Sciatic nerve (tissue), 2 donors: ENCODE results near the gene FGFRL1. TPM values are rescaled to one million over a fixed set of nuclear protein-coding genes. Genes with fewer than 3 reads are reported as not detected.
"Not testable (repeated sequence)": the region's sequence is repeated elsewhere in the genome, so short reads cannot be mapped to it uniquely, and the experiment has no call there.

Experiments
- ATAC-seq: fragments of 200-7000 bp; cut with Tn5 transposase; one replicate; pipeline ENCODE4 v1.9.1; 2020; ENCODE audit warnings: mild to moderate bottlenecking, moderate library complexity
- DNase-seq: peaks from one replicate; pipeline ENCODE4 v3.0.0-alpha.2; 2020; ENCODE audit warnings: low spot score
- intact Hi-C: fragments of 100-400 bp; cut with DNase I; formaldehyde crosslinking; loops from one replicate; pipeline ENCODE4 v1.14.2; 2022
- total RNA-seq: library from RNA; stranded (reverse); fragmentation: NEBNext Ultra II Directional; extraction: Animal tissue kit (Norgen Biotek cat#: 25700); gene quantifications from one replicate; pipeline ENCODE4 v1.2.1, GENCODE V29; 2021
- donor health status: DM: no; HTN: no; CAD: no.
- donor health status: DM: no; HTN: no; CAD: no.

FGFRL1 gene
- total RNA-seq, 1 donor from 2014 or later: 16.6 TPM

GRCh38 chr4:971666-972500 is 39.5 kb upstream of the FGFRL1 start:
- DNase-seq (no peak), ATAC-seq (no peak)
- intact Hi-C loops: no loop called here

- ATAC-seq: peak; percentile 7
- DNase-seq: no peak
- intact Hi-C loops: no loop called here
Observed at GRCh38 chr4:972651-973424, 38.6 kb upstream of the FGFRL1 start.

- DNase-seq (peak; percentile 93), ATAC-seq (peak; percentile 98)
- intact Hi-C loops: no loop called here
Observed at GRCh38 chr4:973431-974397, 37.7 kb upstream of the FGFRL1 start, which contains the start of gene DGKQ. Gene DGKQ (minus strand): TSS chr4:973569. CDS start chr4:973482, 87 bp downstream.

DNA sequence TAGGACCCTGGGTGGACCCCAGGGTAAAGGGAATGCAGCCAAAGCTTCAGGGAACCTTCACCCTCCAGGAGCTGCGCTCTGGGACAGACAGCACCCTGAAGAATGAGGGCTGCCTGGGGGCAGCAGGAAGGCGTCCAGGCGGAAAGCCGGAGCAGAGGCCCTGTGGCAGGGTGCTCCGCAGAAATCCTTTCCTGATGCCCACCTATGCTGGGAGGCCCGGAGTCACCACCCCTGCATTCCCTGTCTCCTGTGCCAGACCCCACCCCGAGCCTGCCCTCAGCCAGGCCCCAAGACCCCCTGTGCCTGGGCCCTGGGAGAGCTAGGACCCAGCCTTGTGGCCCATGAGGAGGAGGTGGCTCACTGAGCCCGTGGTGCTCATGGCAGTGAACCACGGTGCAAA is 36.8 kb upstream of the FGFRL1 start:
- ATAC-seq (no peak), DNase-seq (no peak)
- intact Hi-C loops: no loop called here

GRCh38 chr4:976016-976415 is 35.4 kb upstream of the FGFRL1 start:
- ATAC-seq, intact Hi-C loops, DNase-seq: not testable (repeated sequence)

GRCh38 chr4:978957-979701 is 32.3 kb upstream of the FGFRL1 start:
- ATAC-seq (no peak), DNase-seq (no peak)
- intact Hi-C loops: no loop called here

DNA sequence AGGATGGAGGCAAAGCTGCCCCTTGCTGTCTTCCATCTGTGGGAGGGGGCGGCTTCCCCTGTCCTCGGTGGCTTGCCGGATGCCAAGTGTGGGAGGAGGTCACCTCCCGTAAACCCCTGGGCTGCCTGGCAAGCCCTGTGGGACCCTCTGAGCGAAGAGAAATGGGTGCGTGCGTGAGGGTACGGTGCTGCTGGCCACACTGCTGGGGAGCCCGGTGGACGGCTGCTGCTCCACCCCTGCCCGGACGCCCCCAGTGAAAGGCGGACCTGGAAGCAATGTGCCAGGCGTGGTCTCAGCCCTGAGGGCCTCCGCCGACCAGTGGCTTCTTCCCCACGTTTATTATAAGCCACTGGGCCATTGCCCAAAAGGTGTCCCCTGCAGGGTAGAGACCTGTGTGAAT is 29.1 kb upstream of the FGFRL1 start:
- no peak for DNase-seq
- no peak for ATAC-seq

DNA sequence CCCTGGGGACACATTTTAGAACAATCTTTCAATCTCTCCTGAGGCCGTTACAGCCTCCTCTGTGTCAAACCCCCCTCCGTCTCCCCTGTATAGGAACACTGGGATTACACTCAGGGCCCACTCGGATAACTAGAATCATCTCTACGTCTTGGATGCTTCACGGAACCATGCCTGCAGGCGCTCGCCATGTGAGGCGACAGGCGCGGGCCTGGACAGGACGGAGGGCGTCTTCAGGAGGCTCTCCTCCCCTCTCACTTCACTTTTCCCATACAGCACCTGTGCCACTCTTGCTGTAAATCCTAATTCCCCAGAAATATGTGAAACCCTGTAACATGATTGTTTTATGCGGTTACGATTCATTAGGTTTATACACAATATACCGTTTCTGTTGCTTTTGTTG is 28.6 kb upstream of the FGFRL1 start:
- ATAC-seq: no peak
- intact Hi-C loops: no loop called here
- no peak for DNase-seq

More for the DNA sequence above, 29.1 kb upstream of the FGFRL1 start:
- intact Hi-C loops: no loop called here

GRCh38 chr4:984336-985054 is 26.9 kb upstream of the FGFRL1 start:
- no peak for DNase-seq
- intact Hi-C loops: no loop called here
- ATAC-seq: no peak

GRCh38 chr4:985123-985830 is 26.1 kb upstream of the FGFRL1 start:
- intact Hi-C loops: no loop called here
- DNase-seq (no peak), ATAC-seq (peak; percentile 68)

DNA sequence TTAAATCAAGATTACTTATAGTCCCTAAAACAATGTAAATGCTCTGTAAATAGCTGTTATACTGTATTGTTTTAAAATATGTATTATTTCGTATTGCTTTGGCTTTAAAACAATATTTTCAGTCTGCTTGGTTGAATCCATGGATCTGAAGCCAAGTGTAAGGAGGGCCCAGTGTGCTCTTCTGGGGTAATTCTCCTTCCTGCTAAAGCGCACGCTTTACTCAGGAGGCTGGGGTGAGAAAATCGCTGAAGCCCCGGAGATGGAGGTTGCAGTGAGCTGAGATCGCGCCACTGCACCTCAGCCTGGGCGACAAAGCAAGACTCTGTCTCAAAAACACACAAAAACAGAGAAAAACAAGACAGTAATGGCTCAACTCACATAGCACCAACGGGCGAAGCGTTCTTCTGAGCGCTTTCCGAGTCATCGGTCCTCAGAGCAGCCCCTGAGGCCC is 25.0 kb upstream of the FGFRL1 start:
- DNase-seq (no peak), ATAC-seq (peak; percentile 30)
- intact Hi-C loops: no loop called here

- peak; percentile 91 for ATAC-seq
- peak; percentile 90 for DNase-seq
- intact Hi-C loops: no loop called here
Observed at GRCh38 chr4:986879-987623, 24.4 kb upstream of the FGFRL1 start, which contains the start of gene IDUA. Gene IDUA (plus strand): TSS chr4:987044. CDS start chr4:987085, 41 bp downstream.

DNA sequence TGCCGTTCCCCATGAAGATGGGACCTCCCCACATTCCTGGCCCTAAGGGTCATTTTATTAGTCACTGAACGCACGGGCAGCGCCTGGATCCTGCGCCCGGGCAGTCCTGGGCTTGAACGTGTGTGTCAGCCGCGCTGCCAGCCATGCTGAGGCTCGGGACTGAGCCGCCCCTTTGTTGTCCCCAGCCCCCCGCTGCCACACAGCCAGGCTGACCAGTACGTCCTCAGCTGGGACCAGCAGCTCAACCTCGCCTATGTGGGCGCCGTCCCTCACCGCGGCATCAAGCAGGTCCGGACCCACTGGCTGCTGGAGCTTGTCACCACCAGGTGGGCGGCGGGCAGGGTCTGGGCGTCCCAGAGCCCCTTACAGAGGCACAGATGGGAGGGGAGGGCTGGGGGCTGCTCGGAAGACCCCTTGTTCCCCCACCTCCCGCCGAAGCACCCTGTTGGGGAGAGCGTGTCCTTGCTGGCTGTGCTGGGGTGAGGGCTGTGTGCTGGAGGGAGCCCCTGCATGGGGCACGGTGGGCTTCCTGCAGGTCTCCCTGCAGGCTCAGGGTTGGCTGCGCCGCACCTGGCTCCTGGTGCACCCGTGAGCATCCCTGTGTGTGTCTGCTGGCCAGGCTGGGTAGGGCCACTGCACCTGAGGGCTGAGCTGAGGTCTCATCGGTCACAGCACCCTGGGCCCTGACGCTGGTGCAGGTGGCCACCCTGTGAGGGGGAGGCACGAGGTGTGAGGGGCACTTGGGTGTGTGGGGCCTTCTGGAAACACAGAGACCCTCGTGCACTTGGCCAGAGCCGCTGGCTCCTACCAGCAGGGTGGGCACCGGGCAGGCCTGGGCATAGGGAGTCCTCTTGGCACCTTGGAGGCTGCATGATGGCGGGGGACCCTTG is 23.6 kb upstream of the FGFRL1 start:
- DNase-seq: no peak
- no peak for ATAC-seq
- intact Hi-C loops: no loop called here

DNA sequence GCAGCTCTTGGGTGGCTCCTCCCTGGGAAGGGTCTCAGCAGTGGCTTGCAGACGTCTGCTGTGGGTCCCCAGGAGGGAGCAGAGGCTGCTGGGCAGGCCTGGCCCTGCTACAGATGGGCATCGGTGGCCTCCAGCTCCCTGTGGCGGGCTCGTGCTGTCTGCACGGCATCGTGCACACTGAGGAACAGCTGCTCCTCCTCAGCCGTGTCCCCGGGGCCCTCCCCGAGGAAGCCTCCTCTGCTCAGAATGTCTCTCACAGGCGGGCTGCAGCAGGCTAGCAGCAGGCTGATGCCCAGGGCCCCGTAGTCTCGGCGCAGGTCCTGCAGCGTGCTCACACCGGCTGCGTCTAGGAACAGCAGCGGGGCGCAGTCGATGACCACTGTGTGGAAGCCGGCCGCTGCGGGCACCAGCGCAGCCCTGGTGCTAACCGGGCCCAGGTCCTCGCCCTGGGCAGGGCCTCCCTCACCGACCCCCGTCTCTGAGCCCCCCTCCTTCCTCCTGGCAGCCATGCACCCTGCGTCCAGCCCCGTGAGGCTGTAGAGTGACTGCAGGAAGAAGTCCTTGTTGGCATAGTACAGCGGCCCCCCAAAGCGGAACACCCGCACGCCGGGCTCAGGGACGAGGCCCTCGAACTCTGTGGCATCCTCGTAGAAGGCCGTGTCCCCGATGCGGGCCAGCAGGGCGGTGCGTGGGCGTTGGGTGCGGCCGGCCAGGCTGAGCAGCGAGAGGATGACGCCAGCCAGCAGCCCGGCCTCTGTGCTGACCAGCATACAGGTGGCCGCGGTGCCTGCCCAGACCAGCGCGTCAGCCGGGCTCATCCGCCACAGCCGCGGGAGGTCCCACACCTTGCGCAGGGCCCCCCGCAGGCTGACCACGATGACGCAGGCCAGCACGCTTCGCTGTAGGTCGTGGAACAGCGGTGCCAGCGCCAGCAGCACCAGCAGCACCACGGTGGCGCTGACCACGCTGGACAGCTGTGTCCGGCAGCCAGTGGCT is 22.4 kb upstream of the FGFRL1 start:
- ATAC-seq (no peak), DNase-seq (no peak)
- intact Hi-C loops: no loop called here
